GM23338 (cell line): ENCODE data around the gene CCDC71L. TPM values are rescaled to one million over a fixed set of nuclear protein-coding genes. Genes with fewer than 3 reads are reported as not detected.

Experiments used
- polyA plus RNA-seq: library from polyadenylated mRNA; unstranded; fragments of >200 nt; fragmentation: Nextera tagmentation; extraction: Ambion mirVana; gene quantifications from 2 replicates; pipeline ENCODE4 v1.2.1, GENCODE V29; 2016
- total RNA-seq: library from RNA; depleted of rRNA; stranded (reverse); fragments of >200 nt; shearing (Covaris generic); gene quantifications from 2 replicates; pipeline ENCODE4 v1.2.3, GENCODE V29; 2014; rRNA removed

CCDC71L gene
- total and polyA plus RNA-seq, 2 experiments from 2014 or later: 8.4 to 32.3 TPM

Other genes with a start within 250 kb of the CCDC71L start
- not detected in 2 replicates for gene PIK3CG, start 204.1 kb upstream of the CCDC71L start, total RNA-seq
- gene PIK3CG, start 204.1 kb upstream of the CCDC71L start, polyA plus RNA-seq: not detected in 2 replicates